RWPE1 (cell line): ENCODE data around the gene GLI2.

Experiments
- CTCF ChIA-PET: fragments of 350-600 bp; sonication (Branson Sonifier 250); formaldehyde crosslinking; extraction: SDS; loops from one replicate; lab custom pipeline; 2021; lab: Yijun Ruan, JAX
- POLR2A ChIA-PET: fragments of 400-600 bp; formaldehyde crosslinking; extraction: SDS; loops from one replicate; lab custom pipeline; 2020; ENCODE audit warnings: antibody characterized with exemption; ENCODE audit not compliant: low non-redundant PET; lab: Yijun Ruan, JAX
- DNase-seq: peaks from one replicate; pipeline ENCODE4 v3.0.0; 2012; ENCODE audit warnings: low spot score
- H3K27ac ChIP-seq: fragments of 450-650 bp; 2 replicates; pipeline ENCODE4 v1.5.1; 2017
- CTCF ChIP-seq: fragments of 450-650 bp; conservative IDR thresholded peaks from 2 replicates; pipeline ENCODE4 v1.5.1; 2017; ENCODE audit warnings: low read depth, mild to moderate bottlenecking

GLI2 gene

GRCh38 chr2:120692691-120693090 is 43.0 kb upstream of the GLI2 start:
- no peak for DNase-seq
- no peak overlapping the region for H3K27ac ChIP-seq
- no peak for TF ChIP-seq CTCF
- POLR2A ChIA-PET, result no interaction called here
- CTCF ChIA-PET, result interaction anchor here (2.0 to 2.4 kb wide), 2 partner anchors 387 to 388 kb away, joined by 8 to 9 read pairs; no protein-coding TSS in a partner anchor

GRCh38 chr2:120693121-120693520 is 42.5 kb upstream of the GLI2 start:
- no peak overlapping the region for H3K27ac ChIP-seq
- ChIA-PET POLR2A (no interaction called here), CTCF (interaction anchor here (2.0 kb wide), 1 partner anchor 387 kb away, joined by 9 read pairs; no protein-coding TSS in a partner anchor)
- TF ChIP-seq CTCF, result no peak
- no peak for DNase-seq

- no peak for DNase-seq
- H3K27ac ChIP-seq, result no peak overlapping the region
- POLR2A ChIA-PET, result no interaction called here
- CTCF ChIA-PET, result interaction anchor here (0.6 to 2.0 kb wide), 3 partner anchors 9 to 386 kb away, joined by 3 to 9 read pairs (median 3); no protein-coding TSS in a partner anchor
- no peak for TF ChIP-seq CTCF
Measured at GRCh38 chr2:120694034-120694433, 41.6 kb upstream of the GLI2 start.

- no peak overlapping the region for H3K27ac ChIP-seq
- CTCF ChIA-PET, result interaction anchor here (1.1 kb wide), 1 partner anchor 383 kb away, joined by 4 read pairs; no protein-coding TSS in a partner anchor
- POLR2A ChIA-PET, result no interaction called here
- no peak for DNase-seq
- no peak for TF ChIP-seq CTCF
Measured at GRCh38 chr2:120697471-120697870, 38.2 kb upstream of the GLI2 start.

GRCh38 chr2:120699292-120699691 is 36.4 kb upstream of the GLI2 start:
- no peak overlapping the region for H3K27ac ChIP-seq
- no peak for TF ChIP-seq CTCF
- no peak for DNase-seq
- ChIA-PET CTCF (interaction anchor here (2.0 kb wide), 1 partner anchor 381 kb away, joined by 7 read pairs; no protein-coding TSS in a partner anchor), POLR2A (no interaction called here)

GRCh38 chr2:120700659-120701058 is 35.0 kb upstream of the GLI2 start:
- no peak for DNase-seq
- ChIA-PET CTCF (interaction anchor here (0.5 to 1.0 kb wide), 3 partner anchors 370 to 664 kb away, joined by 3 to 5 read pairs (median 3); no protein-coding TSS in a partner anchor), POLR2A (no interaction called here)
- no peak for TF ChIP-seq CTCF
- H3K27ac ChIP-seq, result no peak overlapping the region
